HepG2 (cell line): Measurements from ENCODE around the gene CIT. TPM values are rescaled to one million over a fixed set of nuclear protein-coding genes. Genes with fewer than 3 reads are reported as not detected.

Source experiments
- ATAC-seq: fragments of 200-7000 bp; cut with Tn5 transposase; 3 replicates; pipeline ENCODE4 v1.9.1; 2020; ENCODE audit warnings: mild to moderate bottlenecking, moderate library complexity
- BruUV-seq: library from RNA; stranded (reverse); fragments of 400-500 nt; replicated peaks from 2 replicates; lab custom pipeline; 2021; lab: Mats Ljungman, UMichigan
- CTCF ChIA-PET: fragments of 300-600 bp; formaldehyde crosslinking; extraction: SDS; loops from one replicate; lab custom pipeline; 2021; ENCODE audit warnings: low total read pairs, inconsistent platforms, low intra/inter-chr PET ratio; lab: Yijun Ruan, JAX
- POLR2A ChIA-PET: fragments of 350-600 bp; sonication (Branson Sonifier 250); formaldehyde crosslinking; loops from one replicate; lab custom pipeline; 2020; ENCODE audit warnings: antibody characterized with exemption, inconsistent platforms; lab: Yijun Ruan, JAX
- DNase-seq: peaks from one replicate; pipeline ENCODE4 v3.0.0-alpha.2; 2015; ENCODE audit warnings: low spot score
- FAIRE-seq: peaks from 3 replicates; lab custom pipeline; 2011; peaks lifted over from hg19 to GRCh38; lab: Jason Lieb, UNC
- H2AFZ ChIP-seq: one replicate; pipeline ENCODE4 v1.6.1; 2011; ENCODE audit warnings: low read length, inconsistent platforms
- H3K27ac ChIP-seq: fragments of 300-600 bp; 3 replicates; pipeline ENCODE4 v1.8.0; 2011; ENCODE audit warnings: mixed run types, mild to moderate bottlenecking, mixed read lengths, low read length, inconsistent platforms; ENCODE audit not compliant: insufficient read depth; ENCODE audit errors: extremely low read length
- H3K27me3 ChIP-seq, 2 experiments: fragments of 200-600 bp in 1 of 2; 2 replicates in 1 of 2; 3 replicates in 1 of 2; pipeline versions ENCODE4 v1.6.0 to v1.8.0; 2011; ENCODE audit warnings: low read length in 2 of 2, mild to moderate bottlenecking in 2 of 2, moderate library complexity in 2 of 2, inconsistent platforms in 1 of 2; ENCODE audit not compliant: insufficient read depth in 2 of 2, control insufficient read depth in 1 of 2
- H3K36me3 ChIP-seq, 2 experiments: fragments of 200-600 bp in 1 of 2; replicated peaks in 1 of 2; 2 replicates in 1 of 2; 3 replicates in 1 of 2; pipeline versions ENCODE4 v1.5.1 to v1.8.0; 2011; ENCODE audit warnings: low read length in 2 of 2, inconsistent platforms in 1 of 2; ENCODE audit not compliant: insufficient read depth in 2 of 2, control insufficient read depth in 1 of 2
- H3K4me1 ChIP-seq: 2 replicates; pipeline ENCODE4 v1.5.1; 2012; ENCODE audit warnings: low read length, inconsistent platforms; ENCODE audit not compliant: insufficient read depth
- H3K4me2 ChIP-seq: 2 replicates; pipeline ENCODE4 v1.6.0; 2011; ENCODE audit warnings: low read depth, low read length, inconsistent platforms
- H3K4me3 ChIP-seq, 3 experiments: fragments of 200-600 bp in 1 of 3; sonication (generic), shearing (Covaris generic) in 1 of 3; replicated peaks in 1 of 3; 2 replicates each; pipeline ENCODE4 v1.5.1; 2011 to 2016; ENCODE audit warnings: low read length in 3 of 3, inconsistent platforms in 2 of 3, low read depth in 2 of 3, mild to moderate bottlenecking in 2 of 3, control low read depth in 1 of 3, mixed read lengths in 1 of 3; ENCODE audit not compliant: insufficient read depth in 1 of 3
- H3K79me2 ChIP-seq: one replicate; pipeline ENCODE4 v1.6.1; 2011; ENCODE audit warnings: low read length, inconsistent platforms; ENCODE audit not compliant: insufficient read depth
- H3K9ac ChIP-seq: 2 replicates; pipeline ENCODE4 v1.6.0; 2011; ENCODE audit warnings: mild to moderate bottlenecking, low read depth, low read length, inconsistent platforms; ENCODE audit not compliant: insufficient read depth
- H3K9me3 ChIP-seq: 2 replicates; pipeline ENCODE4 v1.5.1; 2012; ENCODE audit warnings: mild to moderate bottlenecking, low read length
- H4K20me1 ChIP-seq: 2 replicates; pipeline ENCODE4 v1.6.0; 2011; ENCODE audit warnings: inconsistent platforms, mild to moderate bottlenecking, low read length, moderate library complexity; ENCODE audit not compliant: insufficient read depth
- ARID2 ChIP-seq: sonication (generic); formaldehyde crosslinking; IDR thresholded peaks from 2 replicates; pipeline ENCODE4 v1.8.1; 2022; ENCODE audit warnings: mild to moderate bottlenecking, missing genetic modification reagents, borderline replicate concordance
- ATF7-NPFF ChIP-seq: sonication (generic); formaldehyde crosslinking; IDR thresholded peaks from 2 replicates; pipeline ENCODE4 v1.8.1; 2023; ENCODE audit warnings: mild to moderate bottlenecking, low read depth, missing genetic modification reagents, moderate library complexity
- FOXA1 ChIP-seq, 2 experiments: fragments of 450-650 bp in 1 of 2; sonication (generic) in 1 of 2; formaldehyde crosslinking in 1 of 2; IDR thresholded peaks; 2 replicates each; pipeline versions ENCODE4 v1.4.0 to v1.6.1; 2016 to 2020; ENCODE audit warnings: missing genetic modification reagents in 1 of 2
- GATAD2A ChIP-seq: IDR thresholded peaks from 2 replicates; pipeline ENCODE4 v1.6.1; 2016
- GLMP ChIP-seq: sonication (generic); formaldehyde crosslinking; IDR thresholded peaks from 2 replicates; pipeline ENCODE4 v1.9.0; 2021; ENCODE audit warnings: missing genetic modification reagents, mild to moderate bottlenecking, borderline replicate concordance
- RFX3 ChIP-seq: IDR thresholded peaks from 2 replicates; pipeline ENCODE4 v1.6.1; 2016; ENCODE audit warnings: missing biosample characterization, missing genetic modification reagents
- SALL1 ChIP-seq: sonication (generic); formaldehyde crosslinking; IDR thresholded peaks from 2 replicates; pipeline ENCODE4 v1.8.0; 2022; ENCODE audit warnings: mild to moderate bottlenecking, missing genetic modification reagents
- SIX4 ChIP-seq: sonication (generic); formaldehyde crosslinking; IDR thresholded peaks from 2 replicates; pipeline ENCODE4 v1.4.0; 2020; ENCODE audit warnings: missing genetic modification reagents
- SMARCC2 ChIP-seq: fragments of 450-650 bp; IDR thresholded peaks from 2 replicates; pipeline ENCODE4 v1.6.1; 2017; ENCODE audit warnings: antibody characterized with exemption, mild to moderate bottlenecking
- ZBTB7A ChIP-seq: sonication (generic); formaldehyde crosslinking; IDR thresholded peaks from 2 replicates; pipeline ENCODE4 v1.8.0; 2022; ENCODE audit warnings: mild to moderate bottlenecking, missing genetic modification reagents
- ZNF709 ChIP-seq: sonication (generic); formaldehyde crosslinking; IDR thresholded peaks from 2 replicates; pipeline ENCODE4 v1.5.0; 2020; ENCODE audit warnings: mild to moderate bottlenecking, missing genetic modification reagents
- ZNF768 ChIP-seq: sonication (generic); formaldehyde crosslinking; IDR thresholded peaks from 2 replicates; pipeline ENCODE4 v1.4.0; 2020; ENCODE audit warnings: missing genetic modification reagents
- in situ Hi-C: cut with HindIII; loops from 2 replicates; pipeline ENCODE4 v1.10.0; 2017; ENCODE audit warnings: low pct_unique_long_range_greater_than_20kb; ENCODE audit not compliant: extremely low pct_ligation_motif_present
- intact Hi-C: fragments of 100-400 bp; cut with micrococcal nuclease; formaldehyde crosslinking; loops from one replicate; pipeline ENCODE4 v1.10.0; 2022; ENCODE audit not compliant: unreplicated experiment
- polyA plus RNA-seq, 8 experiments: library from polyadenylated mRNA; depleted of rRNA in 3 of 8; stranded (reverse) in 7 of 8; unstranded in 1 of 8; fragments of >200 nt; fragmentation: Illumina TruSeq in 4 of 8; extraction: Trizol in 4 of 8; gene quantifications; 2 replicates each; pipeline versions ENCODE4 v1.2.1 to v1.2.3, GENCODE V29; 2011 to 2016; ENCODE audit warnings: low read depth in 4 of 8, missing spikeins in 1 of 8, mixed read lengths in 1 of 8; ENCODE audit not compliant: insufficient read depth in 1 of 8
- total RNA-seq, 5 experiments: library from RNA; depleted of rRNA; stranded (reverse); fragments of >200 nt; fragmentation: Illumina TruSeq; extraction: Trizol; gene quantifications; 2 replicates each; pipeline ENCODE4 v1.2.3, GENCODE V29; 2016; ENCODE audit warnings: low read depth in 1 of 5
- TF ChIP-seq, protein P1 (sequence below): sonication (generic); formaldehyde crosslinking; IDR thresholded peaks from 2 replicates; pipeline ENCODE4 v1.4.0; 2020; ENCODE audit warnings: mild to moderate bottlenecking, missing genetic modification reagents

The CIT gene
- total and polyA plus RNA-seq, 2 of the 13 experiments (the other 11 are each of a cell fraction or from before 2014, with no cell fraction given): 7.7 to 11.7 TPM

DNA sequence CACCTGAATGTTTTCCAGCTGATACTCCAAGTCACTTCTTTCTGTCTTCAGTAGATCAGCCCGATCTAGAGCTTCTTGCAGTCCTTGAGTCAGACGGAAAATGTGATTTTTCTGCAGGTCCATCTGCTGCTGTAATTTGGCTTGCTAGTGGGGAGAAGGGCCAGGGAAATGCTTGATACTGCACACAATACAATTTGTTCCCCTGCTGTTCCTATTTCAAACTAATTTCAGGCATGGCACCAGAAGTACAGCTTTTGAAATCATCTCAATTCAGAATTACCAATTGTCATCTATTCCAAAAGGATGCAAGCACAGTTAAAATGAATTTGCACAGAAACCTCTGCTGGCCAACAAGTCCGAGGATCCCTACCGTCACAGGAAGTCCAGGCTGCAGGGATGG is 155.8 kb downstream of the CIT start (continued):
- TF ChIP-seq SMARCC2: no peak

- Histone ChIP-seq H3K4me3 (no peak overlapping the region), H3K27ac (no peak overlapping the region), H3K4me1 (peaks cover 17% of the 10 kb centered on the region), H3K9me3 (no peaks in the 10 kb centered on the region), H2AFZ (no peak overlapping the region), H3K4me2 (no peak overlapping the region), H4K20me1 (no peaks in the 10 kb centered on the region; the same call in 1 of the 2 replicates), H3K9ac (no peak overlapping the region), H3K36me3 (peaks cover 0 to 20% of the 10 kb centered on the region in 2 experiments; a peak in 3 of 5 replicates), H3K79me2 (no peaks in the 10 kb centered on the region), H3K27me3 (no peaks in the 10 kb centered on the region)
- FAIRE-seq (no peak), DNase-seq (no peak), ATAC-seq (no peak)
- BruUV-seq: no TSS peak
- in situ Hi-C loops: no loop called here
- ChIA-PET CTCF (no interaction called here), POLR2A (no interaction called here)
- intact Hi-C loops: no loop called here
- TF ChIP-seq, protein P1, sequence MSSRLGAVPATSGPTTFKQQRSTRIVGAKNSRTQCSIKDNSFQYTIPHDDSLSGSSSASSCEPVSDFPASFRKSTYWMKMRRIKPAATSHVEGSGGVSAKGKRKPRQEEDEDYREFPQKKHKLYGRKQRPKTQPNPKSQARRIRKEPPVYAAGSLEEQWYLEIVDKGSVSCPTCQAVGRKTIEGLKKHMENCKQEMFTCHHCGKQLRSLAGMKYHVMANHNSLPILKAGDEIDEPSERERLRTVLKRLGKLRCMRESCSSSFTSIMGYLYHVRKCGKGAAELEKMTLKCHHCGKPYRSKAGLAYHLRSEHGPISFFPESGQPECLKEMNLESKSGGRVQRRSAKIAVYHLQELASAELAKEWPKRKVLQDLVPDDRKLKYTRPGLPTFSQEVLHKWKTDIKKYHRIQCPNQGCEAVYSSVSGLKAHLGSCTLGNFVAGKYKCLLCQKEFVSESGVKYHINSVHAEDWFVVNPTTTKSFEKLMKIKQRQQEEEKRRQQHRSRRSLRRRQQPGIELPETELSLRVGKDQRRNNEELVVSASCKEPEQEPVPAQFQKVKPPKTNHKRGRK: no peak
- TF ChIP-seq ARID2 (CRISPR knock-in tag) (no peak), GATAD2A (no peak), GLMP (CRISPR knock-in tag) (no peak), SIX4 (CRISPR knock-in tag) (no peak), ZNF709 (no peak), FOXA1 (IDR thresholded peaks at IDR 0.05) (no peak), FOXA1 (CRISPR knock-in tag; IDR thresholded peaks at IDR 0.05) (no peak), ZBTB7A (CRISPR knock-in tag) (no peak), RFX3 (CRISPR knock-in tag) (no peak), ZNF768 (CRISPR knock-in tag) (no peak), ATF7-NPFF (CRISPR knock-in tag) (no peak), SALL1 (no peak)
These were observed 156.8 kb downstream of the CIT start for GRCh38 chr12:119720349-119720748.
